ENCODE measurements around the gene ALDH1B1. TPM values are rescaled to one million over a fixed set of nuclear protein-coding genes. Genes with fewer than 3 reads are reported as not detected.

The ALDH1B1 gene
- polyA plus RNA-seq, 1 donor: 101 TPM

Other genes with a start within 250 kb of the ALDH1B1 start
- 3.8 TPM for gene IGFBPL1, start 31.8 kb downstream of the ALDH1B1 start, polyA plus RNA-seq
- 0.51 TPM for gene ANKRD18A, start 227.9 kb downstream of the ALDH1B1 start, polyA plus RNA-seq